Cerebellar nuclear complex (tissue), 1 donor: ENCODE results near the gene GRIK3.
"Not testable (repeated sequence)": the region's sequence is repeated elsewhere in the genome, so short reads cannot be mapped to it uniquely, and the experiment has no call there.

ENCODE experiments used
- DNase-seq, 2 experiments: peaks; one replicate each; lab custom pipeline; 2025; lab: John Stamatoyannopoulos, UW

Gene GRIK3

GRCh38 chr1:36909359-36909758 lies 125.0 kb downstream of the GRIK3 start:
- not testable (repeated sequence) for DNase-seq

GRCh38 chr1:36908096-36908495 lies 126.2 kb downstream of the GRIK3 start:
- no peak for DNase-seq

GRCh38 chr1:36906555-36906954 lies 127.8 kb downstream of the GRIK3 start:
- DNase-seq = no peak

DNA sequence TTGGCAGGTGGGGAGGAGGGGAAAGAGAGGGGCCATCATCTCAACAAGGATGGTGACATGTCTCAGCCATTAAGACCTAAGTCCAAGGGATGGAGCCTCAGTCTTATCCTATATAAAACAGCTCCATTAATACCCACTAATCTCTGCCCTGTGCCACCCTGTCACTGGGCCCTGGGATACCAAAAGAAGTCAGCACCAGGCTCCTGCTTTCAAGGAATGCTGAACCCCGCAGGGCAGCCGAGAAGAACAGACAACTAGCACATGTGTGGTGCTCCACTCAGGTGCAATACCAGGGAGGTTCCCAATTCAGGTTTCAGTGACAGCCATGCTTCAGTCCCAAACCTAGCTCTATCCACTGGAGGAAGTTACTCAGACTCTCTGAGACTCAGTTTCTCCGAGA lies 128.4 kb downstream of the GRIK3 start:
- no peak for DNase-seq

DNA sequence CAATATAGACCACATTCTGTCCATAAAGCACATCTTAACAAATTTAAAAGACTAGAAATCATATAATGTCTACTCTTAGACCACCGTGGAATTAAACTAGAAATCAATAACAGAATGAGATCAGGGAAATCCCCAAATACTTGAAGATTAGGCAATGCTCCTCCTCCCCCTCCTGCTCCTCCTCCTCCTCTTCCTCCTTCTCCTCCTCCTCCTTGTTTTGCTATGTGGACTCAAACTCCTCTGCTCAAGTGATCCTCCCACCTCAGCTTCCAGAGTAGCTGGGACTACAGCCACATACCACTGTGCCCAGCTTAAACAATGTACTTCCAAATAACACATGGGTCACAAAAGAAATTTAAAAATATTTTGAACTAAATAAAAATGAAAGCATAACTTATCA lies 134.2 kb downstream of the GRIK3 start:
- no peak for DNase-seq

DNA sequence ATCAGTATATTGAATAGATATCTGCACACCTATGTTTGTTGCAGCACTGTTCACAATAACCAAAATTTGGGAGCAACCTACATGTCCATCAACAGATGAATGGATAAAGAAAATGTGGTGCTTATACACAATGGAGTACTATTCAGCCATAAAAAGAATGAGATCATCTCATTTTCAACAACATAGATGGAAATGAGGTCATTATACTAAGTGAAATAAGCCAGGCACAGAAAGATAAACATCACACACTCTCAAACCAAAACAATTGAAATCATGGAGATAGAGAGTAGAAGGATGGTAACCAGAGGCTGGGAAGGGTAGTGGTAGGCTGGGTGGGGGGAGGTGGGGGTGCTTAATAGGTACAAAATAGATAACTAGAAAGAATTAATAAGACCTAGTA lies 136.5 kb downstream of the GRIK3 start:
- not testable (repeated sequence) for DNase-seq

GRCh38 chr1:36894824-36895223 lies 139.5 kb downstream of the GRIK3 start:
- DNase-seq = no peak

- no peak for DNase-seq
Measured at GRCh38 chr1:36890776-36891175, 143.5 kb downstream of the GRIK3 start.

- DNase-seq = no peak
Measured at GRCh38 chr1:36889478-36890226, 144.7 kb downstream of the GRIK3 start.

DNA sequence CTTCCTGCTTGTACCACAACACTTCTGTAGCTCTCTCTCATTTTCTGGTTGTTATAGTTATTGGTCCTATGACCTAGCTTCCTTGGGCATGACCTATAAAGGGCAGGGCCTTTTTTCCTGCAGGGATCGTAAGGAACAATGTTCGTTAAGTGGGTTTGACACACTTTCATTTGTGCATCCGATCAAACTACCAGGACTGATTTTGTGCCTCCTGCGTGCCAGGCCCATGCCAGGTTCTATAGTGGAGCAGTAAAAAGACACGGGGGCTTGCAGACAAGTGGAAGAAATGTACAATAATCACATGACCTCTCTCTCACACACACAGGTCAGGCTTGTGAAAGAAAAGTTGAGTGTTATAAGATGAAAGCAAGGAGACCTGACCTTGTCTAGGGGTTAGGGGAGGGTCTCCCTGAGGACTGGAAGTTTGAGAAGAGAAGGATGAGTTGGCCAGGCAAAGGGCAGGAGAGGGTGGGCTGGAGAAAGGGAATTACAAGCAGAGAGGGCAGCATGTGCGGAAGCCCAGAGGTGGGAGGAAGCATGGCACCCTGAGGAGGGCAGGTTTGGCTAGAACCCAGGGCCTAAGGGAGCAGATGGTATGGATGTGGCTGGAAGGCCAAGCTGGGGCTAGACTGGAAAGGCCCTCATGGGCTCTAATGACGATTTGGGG lies 145.4 kb downstream of the GRIK3 start:
- no peak for DNase-seq

GRCh38 chr1:36885540-36886357 lies 148.6 kb downstream of the GRIK3 start:
- DNase-seq = no peak

GRCh38 chr1:36884801-36885200 lies 149.5 kb downstream of the GRIK3 start:
- DNase-seq = no peak

DNA sequence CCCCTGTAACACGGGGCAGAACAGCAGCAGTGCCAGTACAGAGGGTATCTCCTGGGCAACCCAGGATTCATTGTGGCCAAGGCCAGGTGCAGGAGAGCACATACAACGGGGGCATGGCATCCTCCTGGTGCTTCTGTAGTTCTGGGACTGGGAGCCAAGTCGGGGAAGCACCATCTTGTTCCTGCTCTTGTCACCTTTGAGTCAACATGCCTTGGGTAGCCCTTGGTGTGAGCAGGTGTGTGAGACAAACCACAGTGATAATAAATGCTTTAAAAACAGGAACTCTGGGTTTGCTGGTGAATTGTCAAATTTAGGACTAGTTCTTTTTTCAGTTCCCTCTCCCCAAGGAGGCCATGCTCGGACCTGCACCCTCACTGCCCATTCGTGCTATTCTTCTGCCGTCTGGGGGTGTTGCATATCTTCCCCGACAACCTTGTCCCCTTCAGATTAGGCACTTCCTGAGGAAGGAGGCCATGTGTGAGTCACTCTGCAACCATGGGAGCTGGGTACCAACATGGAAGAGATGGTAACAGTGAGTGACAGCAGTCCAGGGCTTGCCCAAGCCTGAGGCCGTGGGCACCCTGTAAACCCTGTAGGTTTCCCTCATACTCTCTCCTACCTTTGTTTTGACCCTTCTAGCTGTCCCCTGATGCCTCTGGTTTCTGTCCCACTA lies 150.2 kb downstream of the GRIK3 start:
- no peak for DNase-seq

GRCh38 chr1:36883315-36883949 lies 150.9 kb downstream of the GRIK3 start:
- DNase-seq = no peak

DNA sequence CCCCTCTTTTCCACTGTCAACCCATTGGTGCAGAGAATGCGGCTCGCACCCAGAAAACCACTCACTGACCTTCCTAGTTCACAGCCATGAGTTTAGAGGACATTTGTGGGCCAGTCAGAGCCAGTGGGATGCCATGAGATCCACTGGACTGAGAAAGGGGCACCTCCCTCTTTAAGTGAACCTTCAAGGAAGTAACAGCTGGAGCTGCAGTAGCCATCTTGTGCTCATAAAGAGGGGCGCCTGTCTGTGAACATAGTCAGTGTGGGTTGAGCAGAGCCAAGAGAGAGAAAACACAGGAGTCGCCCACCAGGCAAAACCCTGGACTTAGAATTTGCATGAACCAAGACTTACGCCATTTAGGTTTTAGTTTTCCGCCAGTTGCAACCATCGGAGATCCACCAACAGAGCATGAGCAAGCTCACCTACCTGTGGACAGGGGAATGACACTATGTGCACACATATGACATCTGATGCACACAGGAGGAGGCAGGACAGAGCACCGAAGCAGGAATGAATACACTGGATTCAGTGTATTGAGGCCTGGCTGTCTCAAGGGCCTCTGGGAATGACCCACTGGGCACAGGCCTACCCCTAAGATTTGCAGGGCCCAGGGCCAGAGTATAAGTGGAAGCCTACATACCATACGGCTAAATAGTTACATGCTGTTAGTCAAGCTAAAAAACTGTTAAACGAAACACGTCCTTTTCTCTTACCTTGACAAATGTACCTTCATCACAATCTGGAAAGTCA lies 151.6 kb downstream of the GRIK3 start:
- DNase-seq = no peak

GRCh38 chr1:36881541-36881940 lies 152.8 kb downstream of the GRIK3 start:
- no peak for DNase-seq

- no peak for DNase-seq
Measured at GRCh38 chr1:36881068-36881405, 153.3 kb downstream of the GRIK3 start.

GRCh38 chr1:36880155-36881067 lies 153.9 kb downstream of the GRIK3 start:
- DNase-seq = no peak

- no peak for DNase-seq
Measured at GRCh38 chr1:36879613-36880012, 154.7 kb downstream of the GRIK3 start.

- no peak for DNase-seq
Measured at GRCh38 chr1:36876990-36877389, 157.3 kb downstream of the GRIK3 start.
